ENCODE results near the gene MTREX.

Gene MTREX

GRCh38 chr5:55456216-55456895 lies 148.6 kb downstream of the MTREX start:
- DNase-seq (ENCODE audit: low read depth, low spot score), result no peak
- H3K27ac ChIP-seq, result no peak overlapping the region

- no peak for DNase-seq (ENCODE audit: low read depth, low spot score)
- H3K27ac ChIP-seq, result no peak overlapping the region
Observed at GRCh38 chr5:55459572-55459971, 151.8 kb downstream of the MTREX start.

GRCh38 chr5:55463613-55464012 lies 155.8 kb downstream of the MTREX start:
- H3K27ac ChIP-seq, result no peak overlapping the region
- no peak for DNase-seq (ENCODE audit: low read depth, low spot score)

DNA sequence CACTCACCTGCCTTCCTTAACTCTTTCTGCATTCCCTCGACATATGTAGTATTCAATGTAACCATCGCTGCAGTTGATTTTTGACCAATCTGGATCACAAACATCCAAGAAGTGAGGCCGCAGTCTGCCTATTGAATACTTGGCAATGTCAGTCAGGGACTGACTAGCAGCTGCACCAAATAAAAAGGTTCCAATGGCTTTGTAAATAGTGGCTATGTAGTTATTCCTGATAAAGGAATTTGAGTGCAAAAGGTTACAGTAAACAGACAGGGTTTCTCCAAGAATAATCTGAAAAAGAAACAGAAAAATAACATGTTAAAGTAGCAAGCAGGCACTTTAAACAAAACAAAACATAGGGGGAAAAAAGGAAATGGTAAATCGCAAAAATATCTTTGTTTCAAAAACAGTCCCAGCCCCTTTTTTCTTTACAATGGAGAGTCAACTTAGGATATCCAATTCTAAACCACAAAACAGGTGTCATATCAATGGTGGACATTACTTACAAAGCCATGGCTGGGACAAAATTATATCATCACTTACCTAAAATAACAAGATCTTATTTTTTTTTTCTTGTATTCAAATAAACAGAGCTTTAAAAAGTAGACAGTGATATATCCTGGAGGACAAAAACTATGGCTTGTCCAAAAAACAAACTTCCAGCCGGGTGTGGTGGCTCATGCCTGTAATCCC lies 160.2 kb downstream of the MTREX start:
- no peak for DNase-seq (ENCODE audit: low read depth, low spot score)
- H3K27ac ChIP-seq, result no peak overlapping the region

DNA sequence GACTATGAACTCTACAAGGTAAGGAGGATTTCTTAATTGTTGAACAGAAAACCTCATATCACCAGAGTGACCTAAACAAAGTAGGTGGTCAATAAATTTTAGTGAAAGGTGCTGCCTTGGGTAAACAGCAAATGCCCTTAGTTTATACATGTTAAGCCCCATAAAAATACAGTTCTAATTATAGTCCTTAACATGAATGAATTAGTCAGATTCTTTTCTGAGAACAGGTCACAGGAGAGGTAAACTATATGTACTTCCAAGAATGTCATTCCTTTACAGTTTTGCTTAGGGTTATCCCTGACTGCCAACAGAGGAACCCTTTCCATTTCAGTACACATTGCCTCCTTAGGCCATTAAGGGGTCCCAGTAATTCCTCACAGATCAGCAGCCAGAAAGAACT lies 162.1 kb downstream of the MTREX start:
- DNase-seq (ENCODE audit: low read depth, low spot score), result no peak
- no peak overlapping the region for H3K27ac ChIP-seq

GRCh38 chr5:55470282-55470681 lies 162.5 kb downstream of the MTREX start:
- no peak overlapping the region for H3K27ac ChIP-seq
- DNase-seq (ENCODE audit: low read depth, low spot score), result no peak

DNA sequence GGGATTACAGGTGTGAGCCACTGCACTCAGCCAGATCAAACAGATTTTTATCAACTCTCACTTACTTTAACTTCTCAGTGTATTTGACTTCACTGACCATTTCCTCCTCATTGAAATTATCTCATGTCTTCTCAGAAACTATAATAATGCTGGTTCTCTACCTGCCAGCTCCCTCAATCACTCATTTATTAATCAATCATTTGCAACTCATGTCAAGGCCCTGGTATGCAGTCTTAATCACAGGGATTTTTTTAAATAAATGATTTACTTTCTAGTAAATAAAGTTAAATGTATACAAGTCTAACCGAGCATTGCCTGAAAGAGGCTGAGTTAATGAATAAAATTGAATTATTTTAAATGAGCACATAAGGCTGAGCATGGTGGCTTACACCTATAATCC lies 163.7 kb downstream of the MTREX start:
- H3K27ac ChIP-seq, result no peak overlapping the region
- DNase-seq (ENCODE audit: low read depth, low spot score), result no peak

- no peak for DNase-seq (ENCODE audit: low read depth, low spot score)
- no peak overlapping the region for H3K27ac ChIP-seq
Observed at GRCh38 chr5:55472642-55473041, 164.9 kb downstream of the MTREX start.
